GM12892 (cell line): ENCODE measurements around the gene ERFE.

Experiments used
- POLR2A ChIP-seq: IDR thresholded peaks from 2 replicates; pipeline ENCODE4 v1.6.1; 2011; ENCODE audit warnings: low read depth, low read length, control low read depth
- POLR2AphosphoS5 ChIP-seq: IDR thresholded peaks from 2 replicates; pipeline ENCODE4 v1.6.1; 2011; ENCODE audit warnings: low read depth, low read length, control low read depth
- TAF1 ChIP-seq: IDR thresholded peaks from 2 replicates; pipeline ENCODE4 v1.6.1; 2011; ENCODE audit warnings: low read depth, mild to moderate bottlenecking, control low read depth, low read length, borderline replicate concordance

GRCh38 chr2:238135601-238136150 is 23.1 kb upstream of the ERFE start:
- TF ChIP-seq POLR2A (no peak), TAF1 (no peak), POLR2AphosphoS5 (no peak)
